Prostate gland (tissue), 2 donors: ENCODE data around the gene CACNA1B.
"Not testable (repeated sequence)": the region's sequence is repeated elsewhere in the genome, so short reads cannot be mapped to it uniquely, and the experiment has no call there.

Source experiments
- POLR2A ChIP-seq: fragments of 450-650 bp; IDR thresholded peaks from one replicate; pipeline ENCODE4 v1.6.1; 2016; ENCODE audit warnings: antibody characterized with exemption, mild to moderate bottlenecking
- POLR2AphosphoS5 ChIP-seq: sonication (generic); formaldehyde crosslinking; IDR thresholded peaks from one replicate; pipeline ENCODE4 v1.6.1; 2017; ENCODE audit warnings: antibody characterized with exemption
- TF ChIP-seq, protein P1 (sequence below), 4 experiments: fragments of 200-600 bp in 2 of 4; fragments of 450-650 bp in 2 of 4; sonication (generic) in 2 of 4; IDR thresholded peaks; 1 replicate in 3 of 4; 2 replicates in 1 of 4; pipeline ENCODE4 v1.5.1; 2016 to 2019; ENCODE audit warnings: antibody characterized with exemption in 4 of 4, mild to moderate bottlenecking in 2 of 4, moderate library complexity in 2 of 4

DNA sequence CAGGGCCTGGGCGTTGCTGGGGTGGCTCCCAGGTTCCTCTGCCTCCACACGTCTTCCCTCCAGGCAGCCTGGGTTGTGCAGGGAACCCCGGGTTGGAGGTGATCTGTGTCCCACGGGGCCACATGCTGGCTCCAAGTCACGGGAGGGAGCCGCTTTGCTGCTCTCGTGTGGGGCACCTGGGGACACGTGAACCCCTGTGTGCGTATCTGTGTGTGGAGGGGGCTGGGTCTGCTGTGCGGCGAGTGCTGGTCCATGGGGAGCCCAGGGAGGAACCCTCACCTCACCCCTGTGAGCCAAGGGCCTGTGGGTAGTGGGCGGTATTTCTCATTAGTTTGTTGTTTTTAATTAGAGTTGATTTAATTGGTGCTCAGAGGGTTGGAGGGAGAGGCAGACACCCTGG, 7.5 kb downstream of the CACNA1B start:
- TF ChIP-seq, protein P1, sequence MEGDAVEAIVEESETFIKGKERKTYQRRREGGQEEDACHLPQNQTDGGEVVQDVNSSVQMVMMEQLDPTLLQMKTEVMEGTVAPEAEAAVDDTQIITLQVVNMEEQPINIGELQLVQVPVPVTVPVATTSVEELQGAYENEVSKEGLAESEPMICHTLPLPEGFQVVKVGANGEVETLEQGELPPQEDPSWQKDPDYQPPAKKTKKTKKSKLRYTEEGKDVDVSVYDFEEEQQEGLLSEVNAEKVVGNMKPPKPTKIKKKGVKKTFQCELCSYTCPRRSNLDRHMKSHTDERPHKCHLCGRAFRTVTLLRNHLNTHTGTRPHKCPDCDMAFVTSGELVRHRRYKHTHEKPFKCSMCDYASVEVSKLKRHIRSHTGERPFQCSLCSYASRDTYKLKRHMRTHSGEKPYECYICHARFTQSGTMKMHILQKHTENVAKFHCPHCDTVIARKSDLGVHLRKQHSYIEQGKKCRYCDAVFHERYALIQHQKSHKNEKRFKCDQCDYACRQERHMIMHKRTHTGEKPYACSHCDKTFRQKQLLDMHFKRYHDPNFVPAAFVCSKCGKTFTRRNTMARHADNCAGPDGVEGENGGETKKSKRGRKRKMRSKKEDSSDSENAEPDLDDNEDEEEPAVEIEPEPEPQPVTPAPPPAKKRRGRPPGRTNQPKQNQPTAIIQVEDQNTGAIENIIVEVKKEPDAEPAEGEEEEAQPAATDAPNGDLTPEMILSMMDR (IDR thresholded peaks at IDR 0.05) = not testable (repeated sequence)
- TF ChIP-seq POLR2A, POLR2AphosphoS5: not testable (repeated sequence)
